ENCODE measurements around the gene RPS6KA3. TPM values are rescaled to one million over a fixed set of nuclear protein-coding genes. Genes with fewer than 3 reads are reported as not detected.

RPS6KA3 gene
- total RNA-seq, 1 experiment from 2014 or later: 9.2 TPM

GRCh38 chrX:20248592-20249192, 18.0 kb downstream of the RPS6KA3 start:
- H4K20me1 ChIP-seq (ENCODE audit: control insufficient read depth, insufficient read depth, insufficient read length): no peaks in the 10 kb centered on the region
- H3K18ac ChIP-seq (ENCODE audit: insufficient read length, low read depth, low read length): no peak overlapping the region
- no peak overlapping the region for H2AK5ac ChIP-seq (ENCODE audit: insufficient read length, low read length)
- TF ChIP-seq CTCF (conservative IDR thresholded peaks at IDR 0.05): no peak
- no peaks in the 10 kb centered on the region for H3K23me2 ChIP-seq (ENCODE audit: insufficient read length, low read depth, low read length, poor library complexity, severe bottlenecking)
- no peaks in the 10 kb centered on the region for H3K27me3 ChIP-seq (ENCODE audit: insufficient read depth, low read length)
- no CpG with 5 or more reads among the region's 7 CpGs for WGBS (ENCODE audit: extremely low coverage, insufficient read length, low lambda C conversion rate)
- H3K14ac ChIP-seq (ENCODE audit: insufficient read depth, low read length): no peak overlapping the region
- no peak overlapping the region for H3K27ac ChIP-seq (ENCODE audit: insufficient read length, low read depth, low read length)
- H3K23ac ChIP-seq (ENCODE audit: insufficient read length, low read depth, low read length): no peak overlapping the region
- Mint-ChIP-seq H3K9me3 (peaks cover 39 to 44% of the 10 kb centered on the region in 2 experiments), H3K4me3 (no peak overlapping the region), H3K27me3 (ENCODE audit: low read depth) (no peaks in the 10 kb centered on the region), H3K27ac (no peak overlapping the region), H3K36me3 (ENCODE audit: insufficient read depth in 1 of 3, low read depth in 3 of 3) (peaks cover 0 to 7% (median 0%) of the 10 kb centered on the region in 3 experiments; a peak in 4 of 7 replicates), H3K4me1 (no peaks in the 10 kb centered on the region)
- H3K9me3 ChIP-seq (ENCODE audit: control insufficient read depth, low read depth, low read length): peaks cover 8% of the 10 kb centered on the region
- H3K79me2 ChIP-seq (ENCODE audit: insufficient read depth, low read length): no peaks in the 10 kb centered on the region
- no peak overlapping the region for H3K4ac ChIP-seq (ENCODE audit: low read depth, low read length)
- no peak for DNase-seq
- H2AFZ ChIP-seq (ENCODE audit: low read length): no peak overlapping the region
- H3K79me1 ChIP-seq (ENCODE audit: insufficient read depth, low read depth, low read length, poor library complexity, severe bottlenecking): no peaks in the 10 kb centered on the region
- no peak overlapping the region for H2BK20ac ChIP-seq (ENCODE audit: low read depth, low read length, poor library complexity, severe bottlenecking)
- H4K8ac ChIP-seq (replicated peaks; ENCODE audit: insufficient read length, low read depth, low read length): no peak overlapping the region
- H3K4me1 ChIP-seq (ENCODE audit: insufficient read depth, low read length): no peaks in the 10 kb centered on the region
- H2BK12ac ChIP-seq (ENCODE audit: insufficient read length, low read depth, low read length): no peak overlapping the region
- H3K9ac ChIP-seq (ENCODE audit: extremely low read depth, insufficient read length, low read length): no peak overlapping the region
- H2BK5ac ChIP-seq (ENCODE audit: insufficient read length, low read length): no peak overlapping the region
- no peak overlapping the region for H3T11ph ChIP-seq (ENCODE audit: low read length)
- H3K56ac ChIP-seq (ENCODE audit: insufficient read length, low read depth, low read length): no peak overlapping the region
- no peak overlapping the region for H2BK15ac ChIP-seq (ENCODE audit: low read depth, low read length)
- H3K4me2 ChIP-seq (ENCODE audit: insufficient read depth, insufficient read length, low read length): no peak overlapping the region
- no peak overlapping the region for H2BK120ac ChIP-seq (ENCODE audit: low read depth, low read length, poor library complexity, severe bottlenecking)
- no peak overlapping the region for H4K91ac ChIP-seq (ENCODE audit: insufficient read length, low read depth, low read length)
- H4K5ac ChIP-seq (ENCODE audit: insufficient read length, low read depth, low read length): no peak overlapping the region
